ENCODE results near the gene BMP3.

DNA sequence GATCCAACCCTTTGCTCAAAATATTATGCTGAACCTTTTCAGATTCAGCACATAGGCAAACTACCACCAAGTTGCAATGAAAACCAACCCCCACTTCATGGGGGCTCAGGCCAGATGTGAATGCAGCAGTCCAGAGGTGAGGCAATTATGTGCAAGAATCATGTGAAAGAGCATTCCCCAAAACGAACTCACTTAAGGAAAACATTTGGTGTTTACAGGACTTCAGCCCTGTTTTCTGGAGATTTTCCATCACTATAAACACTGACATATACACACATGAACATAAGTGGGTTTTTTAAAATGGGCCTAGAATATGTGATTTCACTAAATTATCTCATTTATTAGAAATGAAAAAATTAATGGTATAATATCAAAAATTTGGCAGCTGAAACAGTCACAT, 31.5 kb downstream of the BMP3 start:
- TF ChIP-seq, protein P1, sequence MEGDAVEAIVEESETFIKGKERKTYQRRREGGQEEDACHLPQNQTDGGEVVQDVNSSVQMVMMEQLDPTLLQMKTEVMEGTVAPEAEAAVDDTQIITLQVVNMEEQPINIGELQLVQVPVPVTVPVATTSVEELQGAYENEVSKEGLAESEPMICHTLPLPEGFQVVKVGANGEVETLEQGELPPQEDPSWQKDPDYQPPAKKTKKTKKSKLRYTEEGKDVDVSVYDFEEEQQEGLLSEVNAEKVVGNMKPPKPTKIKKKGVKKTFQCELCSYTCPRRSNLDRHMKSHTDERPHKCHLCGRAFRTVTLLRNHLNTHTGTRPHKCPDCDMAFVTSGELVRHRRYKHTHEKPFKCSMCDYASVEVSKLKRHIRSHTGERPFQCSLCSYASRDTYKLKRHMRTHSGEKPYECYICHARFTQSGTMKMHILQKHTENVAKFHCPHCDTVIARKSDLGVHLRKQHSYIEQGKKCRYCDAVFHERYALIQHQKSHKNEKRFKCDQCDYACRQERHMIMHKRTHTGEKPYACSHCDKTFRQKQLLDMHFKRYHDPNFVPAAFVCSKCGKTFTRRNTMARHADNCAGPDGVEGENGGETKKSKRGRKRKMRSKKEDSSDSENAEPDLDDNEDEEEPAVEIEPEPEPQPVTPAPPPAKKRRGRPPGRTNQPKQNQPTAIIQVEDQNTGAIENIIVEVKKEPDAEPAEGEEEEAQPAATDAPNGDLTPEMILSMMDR (IDR thresholded peaks at IDR 0.05) = no peak
- no peak for TF ChIP-seq POLR2A (IDR thresholded peaks at IDR 0.05)
